ENCODE measurements around the gene REPIN1.

DNA sequence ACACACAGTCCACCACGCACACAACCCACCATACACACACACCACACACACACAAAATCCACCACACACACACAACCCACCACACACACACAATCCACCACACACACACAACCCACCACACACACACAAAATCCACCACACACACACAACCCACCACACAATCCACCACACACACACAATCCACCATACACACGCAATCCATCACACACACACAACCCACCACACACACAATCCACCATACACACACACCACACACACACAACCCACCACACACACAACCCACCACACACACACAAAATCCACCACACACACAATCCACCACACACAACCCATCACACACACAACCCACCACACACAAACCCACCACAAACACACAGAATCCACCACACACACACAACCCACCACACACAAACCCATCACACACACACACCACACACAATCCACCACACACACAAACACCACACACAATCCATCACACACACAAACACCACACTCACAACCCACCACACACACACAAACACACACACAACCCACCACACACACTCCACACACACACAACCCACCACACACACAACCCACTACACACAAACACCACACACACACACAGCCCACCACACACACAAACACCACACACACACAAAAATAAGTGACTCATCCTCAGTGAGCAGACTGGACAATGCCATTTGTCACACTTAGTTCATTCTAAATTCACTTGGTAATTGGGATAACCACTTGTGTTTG lies 8.8 kb upstream of the REPIN1 start:
- TF ChIP-seq, protein P1, sequence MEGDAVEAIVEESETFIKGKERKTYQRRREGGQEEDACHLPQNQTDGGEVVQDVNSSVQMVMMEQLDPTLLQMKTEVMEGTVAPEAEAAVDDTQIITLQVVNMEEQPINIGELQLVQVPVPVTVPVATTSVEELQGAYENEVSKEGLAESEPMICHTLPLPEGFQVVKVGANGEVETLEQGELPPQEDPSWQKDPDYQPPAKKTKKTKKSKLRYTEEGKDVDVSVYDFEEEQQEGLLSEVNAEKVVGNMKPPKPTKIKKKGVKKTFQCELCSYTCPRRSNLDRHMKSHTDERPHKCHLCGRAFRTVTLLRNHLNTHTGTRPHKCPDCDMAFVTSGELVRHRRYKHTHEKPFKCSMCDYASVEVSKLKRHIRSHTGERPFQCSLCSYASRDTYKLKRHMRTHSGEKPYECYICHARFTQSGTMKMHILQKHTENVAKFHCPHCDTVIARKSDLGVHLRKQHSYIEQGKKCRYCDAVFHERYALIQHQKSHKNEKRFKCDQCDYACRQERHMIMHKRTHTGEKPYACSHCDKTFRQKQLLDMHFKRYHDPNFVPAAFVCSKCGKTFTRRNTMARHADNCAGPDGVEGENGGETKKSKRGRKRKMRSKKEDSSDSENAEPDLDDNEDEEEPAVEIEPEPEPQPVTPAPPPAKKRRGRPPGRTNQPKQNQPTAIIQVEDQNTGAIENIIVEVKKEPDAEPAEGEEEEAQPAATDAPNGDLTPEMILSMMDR (IDR thresholded peaks at IDR 0.05; ENCODE audit: insufficient read depth, low read length, poor library complexity, severe bottlenecking): no peak
- TF ChIP-seq EZH2phosphoT487 (conservative IDR thresholded peaks at IDR 0.05; ENCODE audit: low read length): no peak

Data from SU-DHL-6 (cell line).